ENCODE results near the gene CD34. TPM values are rescaled to one million over a fixed set of nuclear protein-coding genes. Genes with fewer than 3 reads are reported as not detected.

Gene CD34
- total RNA-seq, 2 donors from 2014 or later, result 3.1 to 8.4 TPM

- DNase-seq, result no peak
- H3K9me3 ChIP-seq, result no peaks in the 10 kb centered on the region
- peaks cover 12% of the 10 kb centered on the region for H3K4me1 ChIP-seq
- TF ChIP-seq CTCF (IDR thresholded peaks at IDR 0.05), result no peak
- no peak overlapping the region for H3K27ac ChIP-seq
- H3K27me3 ChIP-seq, result no peaks in the 10 kb centered on the region
- intact Hi-C loops (cut with DNase I), result no loop called here
- no peak overlapping the region for H3K9ac ChIP-seq (ENCODE audit: low read depth in 2 of 2, low read length in 2 of 2)
- H3K36me3 ChIP-seq, result no peaks in the 10 kb centered on the region
- no peak overlapping the region for H3K4me3 ChIP-seq
These were observed 52.1 kb downstream of the CD34 start for GRCh38 chr1:207858806-207859205.

- intact Hi-C loops (cut with DNase I), result no loop called here
- no peak for DNase-seq
- Histone ChIP-seq H3K9ac (ENCODE audit: low read depth in 2 of 2, low read length in 2 of 2) (no peak overlapping the region), H3K4me1 (peaks cover 16% of the 10 kb centered on the region), H3K36me3 (no peaks in the 10 kb centered on the region), H3K27ac (no peak overlapping the region), H3K9me3 (no peaks in the 10 kb centered on the region), H3K4me3 (no peak overlapping the region), H3K27me3 (no peaks in the 10 kb centered on the region)
- no peak for TF ChIP-seq CTCF (IDR thresholded peaks at IDR 0.05)
These were observed 52.6 kb downstream of the CD34 start for GRCh38 chr1:207858281-207858680.

- no peak overlapping the region for H3K9ac ChIP-seq (ENCODE audit: low read depth in 2 of 2, low read length in 2 of 2)
- H3K27me3 ChIP-seq, result no peaks in the 10 kb centered on the region
- no peak for TF ChIP-seq CTCF (IDR thresholded peaks at IDR 0.05)
- no peaks in the 10 kb centered on the region for H3K9me3 ChIP-seq
- H3K36me3 ChIP-seq, result no peaks in the 10 kb centered on the region
- no peak for DNase-seq
- H3K4me1 ChIP-seq, result peaks cover 16% of the 10 kb centered on the region
- intact Hi-C loops (cut with DNase I), result no loop called here
- H3K4me3 ChIP-seq, result no peak overlapping the region
- no peak overlapping the region for H3K27ac ChIP-seq
These were observed 53.5 kb downstream of the CD34 start for GRCh38 chr1:207857447-207857846.

- Histone ChIP-seq H3K4me3 (no peak overlapping the region), H3K4me1 (peaks cover 16% of the 10 kb centered on the region), H3K36me3 (no peaks in the 10 kb centered on the region), H3K9ac (ENCODE audit: low read depth in 2 of 2, low read length in 2 of 2) (no peak overlapping the region), H3K27ac (no peak overlapping the region), H3K9me3 (no peaks in the 10 kb centered on the region), H3K27me3 (no peaks in the 10 kb centered on the region)
- TF ChIP-seq CTCF (IDR thresholded peaks at IDR 0.05), result no peak
- DNase-seq, result no peak
- intact Hi-C loops (cut with DNase I), result no loop called here
These were observed 54.5 kb downstream of the CD34 start for GRCh38 chr1:207856276-207857023.

GRCh38 chr1:207854001-207854400 lies 56.9 kb downstream of the CD34 start:
- Histone ChIP-seq H3K27ac (no peak overlapping the region), H3K4me3 (no peak overlapping the region), H3K4me1 (peaks cover 12% of the 10 kb centered on the region), H3K27me3 (no peaks in the 10 kb centered on the region), H3K36me3 (no peaks in the 10 kb centered on the region), H3K9ac (ENCODE audit: low read depth in 2 of 2, low read length in 2 of 2) (no peak overlapping the region), H3K9me3 (no peaks in the 10 kb centered on the region)
- intact Hi-C loops (cut with DNase I), result no loop called here
- no peak for DNase-seq
- no peak for TF ChIP-seq CTCF (IDR thresholded peaks at IDR 0.05)

Data from colonic mucosa (tissue), 4 donors.